NT2/D1 (cell line): ENCODE measurements around the gene RASSF3.

ENCODE experiments used
- YY1 ChIP-seq: IDR thresholded peaks from 2 replicates; pipeline ENCODE4 v1.6.1; 2011; ENCODE audit not compliant: insufficient read length, insufficient read depth
- ZNF274 ChIP-seq: IDR thresholded peaks from 2 replicates; pipeline ENCODE4 v1.6.1; 2011; ENCODE audit warnings: mild to moderate bottlenecking, low read depth, low read length

DNA sequence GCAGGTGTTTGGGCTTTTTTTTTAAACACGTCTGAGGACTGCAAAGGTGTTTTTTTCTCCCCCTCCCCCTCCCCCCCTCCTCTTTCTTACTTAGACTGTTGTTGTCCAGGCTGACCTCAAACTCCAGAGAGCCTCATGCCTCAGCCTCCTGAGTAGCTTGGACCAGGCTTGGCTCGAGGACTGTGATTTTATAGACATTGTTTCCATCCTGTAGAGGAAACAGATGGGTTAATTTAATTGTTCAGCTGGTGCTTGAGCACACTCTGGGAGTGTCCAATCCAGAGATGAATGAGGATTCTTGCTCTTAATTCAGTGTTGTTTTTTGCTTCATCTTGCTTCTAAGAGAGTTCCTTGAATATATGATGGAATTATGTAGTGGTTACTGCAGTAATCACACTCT, 42.1 kb downstream of the RASSF3 start:
- TF ChIP-seq YY1 (no peak), ZNF274 (no peak)
